Stimulated activated naive CD4-positive, alpha-beta T cell treated with Interleukin-2 at 50 U/mL for 16 hours (primary cell): ENCODE measurements around the gene GRIN2D.

Experiments used
- DNase-seq: peaks from one replicate; lab custom pipeline; 2025; lab: John Stamatoyannopoulos, UW

Gene GRIN2D

GRCh38 chr19:48393559-48394330 is at the start of gene GRIN2D:
GRIN2D (plus strand) TSS chr19:48393668; CDS start chr19:48398393, 4,725 bp downstream.
- DNase-seq: peak; percentile 13

- no peak for DNase-seq
These were observed 48.6 kb upstream of the GRIN2D start for GRCh38 chr19:48344892-48345291.

GRCh38 chr19:48346191-48346590 is 47.3 kb upstream of the GRIN2D start:
- no peak for DNase-seq

GRCh38 chr19:48348045-48348444 is 45.4 kb upstream of the GRIN2D start:
- DNase-seq: no peak

GRCh38 chr19:48348737-48349136 is 44.7 kb upstream of the GRIN2D start:
- no peak for DNase-seq

GRCh38 chr19:48350856-48351255 is 42.6 kb upstream of the GRIN2D start:
- DNase-seq: no peak

- peak; percentile 77 for DNase-seq
These were observed 42.1 kb upstream of the GRIN2D start for GRCh38 chr19:48351341-48351752.

- DNase-seq: no peak
These were observed 39.8 kb upstream of the GRIN2D start for GRCh38 chr19:48353677-48354076.

GRCh38 chr19:48354332-48354992 is 39.0 kb upstream of the GRIN2D start:
- DNase-seq: no peak

GRCh38 chr19:48355365-48355954 is 38.0 kb upstream of the GRIN2D start:
- DNase-seq: no peak

- no peak for DNase-seq
These were observed 34.3 kb upstream of the GRIN2D start for GRCh38 chr19:48359123-48359522.

GRCh38 chr19:48361912-48362311 is 31.6 kb upstream of the GRIN2D start:
- no peak for DNase-seq

- peak; percentile 84 for DNase-seq
These were observed 30.6 kb upstream of the GRIN2D start for GRCh38 chr19:48362716-48363499.

- DNase-seq: no peak
These were observed 30.0 kb upstream of the GRIN2D start for GRCh38 chr19:48363500-48363809.

- DNase-seq: peak; percentile 96
These were observed 29.5 kb upstream of the GRIN2D start, which contains the start of the genes SYNGR4 and TMEM143 for GRCh38 chr19:48363810-48364597. SYNGR4 (plus strand) TSS chr19:48364367; CDS start chr19:48365843, 1,476 bp downstream. TMEM143 (minus strand) TSS chr19:48363940; CDS start chr19:48363920, 20 bp downstream.

GRCh38 chr19:48364598-48365348 is 28.7 kb upstream of the GRIN2D start:
- DNase-seq: no peak

GRCh38 chr19:48365602-48366001 is 27.9 kb upstream of the GRIN2D start:
- no peak for DNase-seq

GRCh38 chr19:48367855-48368254 is 25.6 kb upstream of the GRIN2D start:
- DNase-seq: no peak

- no peak for DNase-seq
These were observed 24.5 kb upstream of the GRIN2D start for GRCh38 chr19:48368936-48369335.

- no peak for DNase-seq
These were observed 22.5 kb upstream of the GRIN2D start for GRCh38 chr19:48370955-48371354.

GRCh38 chr19:48371367-48371766 is 22.1 kb upstream of the GRIN2D start:
- no peak for DNase-seq
